GM21786 (cell line): ENCODE measurements around the gene CACNA2D2.

Source experiments
- ATAC-seq: cut with Tn5 transposase; IDR thresholded peaks from one replicate; pipeline ENCODE4 v1.9.1; 2021; ENCODE audit not compliant: unreplicated experiment

Gene CACNA2D2

GRCh38 chr3:50503504-50504342 is at the start of gene CACNA2D2:
TSS of gene CACNA2D2 (minus strand) at chr3:50503634. CDS start at chr3:50503423, 211 bp downstream.
- no peak for ATAC-seq

DNA sequence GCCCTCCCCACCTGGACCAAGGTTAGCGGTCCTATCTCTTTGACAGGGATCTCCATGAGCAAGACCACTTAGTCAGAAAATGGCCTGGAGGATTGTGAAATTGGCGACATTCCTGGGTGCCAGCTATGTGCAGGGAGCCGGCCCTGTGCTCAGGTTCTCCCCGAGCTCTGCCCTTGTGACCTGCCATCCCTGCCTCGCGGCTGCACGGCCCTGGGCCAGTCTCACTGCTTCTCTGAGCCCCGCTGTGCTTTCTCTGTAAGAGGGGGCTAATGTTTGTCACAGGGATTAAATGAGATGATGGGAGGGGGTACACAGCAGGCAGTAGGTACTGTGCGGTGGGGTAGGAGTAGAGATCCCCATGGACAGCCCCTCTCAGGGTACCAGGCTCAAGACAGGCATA is 49.2 kb upstream of the CACNA2D2 start:
- ATAC-seq = no peak

GRCh38 chr3:50551681-50552435 is 48.4 kb upstream of the CACNA2D2 start:
- no peak for ATAC-seq

GRCh38 chr3:50551054-50551659 is 47.7 kb upstream of the CACNA2D2 start:
- ATAC-seq = no peak

DNA sequence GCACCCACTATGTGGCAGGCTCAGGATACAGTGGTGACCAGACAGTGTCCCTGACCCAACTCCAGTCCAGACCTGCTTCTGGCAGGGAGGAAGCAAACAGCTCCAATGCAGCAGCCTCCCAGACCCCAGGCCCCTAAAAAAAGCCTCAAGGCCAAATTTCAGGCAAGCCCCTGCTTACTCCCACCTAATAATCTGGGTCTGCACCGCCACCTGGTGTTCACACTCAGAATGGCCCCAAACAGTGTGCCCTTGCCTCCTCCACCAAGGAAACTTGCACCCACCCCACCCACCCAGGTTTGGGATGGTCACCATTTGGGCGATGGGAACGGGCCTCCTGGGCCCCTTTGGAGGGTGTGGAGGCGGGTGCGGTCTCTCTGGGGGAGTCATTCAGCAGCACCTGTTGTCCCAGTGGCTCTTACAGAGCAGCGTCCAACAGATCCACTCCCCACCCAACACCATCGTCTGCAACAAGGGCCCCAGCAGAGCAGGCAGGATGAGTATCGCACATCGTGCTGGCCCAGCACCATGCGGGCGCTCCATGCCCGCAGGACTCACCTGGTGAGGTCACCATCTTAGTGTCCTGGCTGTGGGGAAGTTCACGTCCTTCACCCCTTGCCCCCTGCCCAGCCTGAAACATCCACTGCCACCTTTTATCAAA is 46.8 kb upstream of the CACNA2D2 start:
- ATAC-seq = no peak

DNA sequence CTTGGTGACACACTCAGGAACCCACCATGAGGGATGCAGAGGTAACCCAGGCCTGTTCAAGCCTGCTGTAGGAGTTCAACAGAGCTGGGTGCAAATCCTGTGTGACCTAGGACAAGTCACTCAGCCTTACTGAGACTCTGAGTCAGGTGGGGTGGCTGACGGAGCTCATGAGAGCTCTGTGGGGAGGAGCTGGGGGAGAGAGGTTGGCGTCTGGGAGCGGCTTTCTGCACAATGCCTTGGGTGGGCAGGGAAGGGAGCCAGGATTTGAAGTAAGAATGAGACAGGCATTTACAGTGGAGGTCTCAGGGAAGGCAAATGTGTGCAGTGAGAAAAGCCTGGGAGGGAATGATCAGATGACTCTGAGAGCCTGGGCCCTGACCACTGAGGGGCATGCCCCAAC is 45.8 kb upstream of the CACNA2D2 start:
- no peak for ATAC-seq

- ATAC-seq = no peak
Measured at GRCh38 chr3:50545781-50546180, 42.3 kb upstream of the CACNA2D2 start.

DNA sequence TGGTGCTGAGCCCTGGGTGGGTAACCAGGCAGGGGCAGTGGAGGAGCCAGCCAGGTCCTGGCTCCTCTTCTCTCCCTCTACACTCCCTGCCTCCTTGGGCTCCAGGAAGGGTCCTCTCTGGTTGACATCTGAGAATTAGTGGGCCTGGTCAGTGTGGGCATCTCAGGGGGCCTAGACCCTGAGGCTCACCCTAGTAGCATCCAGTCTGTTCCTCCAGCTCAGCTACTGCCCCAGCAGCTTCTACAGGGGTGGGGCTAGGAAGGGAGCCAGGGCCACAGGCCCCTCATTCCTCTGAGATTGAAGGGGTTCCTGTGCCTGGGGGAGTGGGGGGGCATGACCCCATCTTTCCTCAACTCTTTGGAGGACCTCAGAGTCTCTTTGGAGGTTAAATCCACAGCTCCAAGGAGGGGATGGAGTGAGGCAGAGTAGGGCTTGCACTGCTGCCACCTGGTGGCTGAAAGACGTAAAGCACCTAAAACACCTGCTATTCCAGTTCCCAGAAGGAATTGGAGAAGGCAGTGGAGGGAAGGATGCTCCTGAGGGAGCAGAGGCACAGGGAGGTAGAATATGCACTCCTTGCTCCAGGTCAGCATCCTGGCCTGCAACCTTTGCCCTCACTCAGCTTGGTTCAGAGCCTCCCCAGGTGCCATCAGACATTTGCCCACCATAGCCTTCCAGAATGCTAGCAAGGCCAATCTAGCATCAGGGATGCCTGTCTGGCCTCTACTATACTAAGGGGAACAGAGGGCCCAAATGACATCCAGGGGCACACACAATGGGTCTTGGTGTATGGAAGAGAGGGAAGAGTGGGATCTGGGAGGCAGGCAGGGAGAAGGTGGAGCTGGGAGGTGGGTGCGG is 39.0 kb upstream of the CACNA2D2 start:
- ATAC-seq = no peak

GRCh38 chr3:50539356-50540286 is 36.2 kb upstream of the CACNA2D2 start:
- ATAC-seq = no peak

GRCh38 chr3:50537421-50538129 is 34.1 kb upstream of the CACNA2D2 start:
- ATAC-seq = no peak

DNA sequence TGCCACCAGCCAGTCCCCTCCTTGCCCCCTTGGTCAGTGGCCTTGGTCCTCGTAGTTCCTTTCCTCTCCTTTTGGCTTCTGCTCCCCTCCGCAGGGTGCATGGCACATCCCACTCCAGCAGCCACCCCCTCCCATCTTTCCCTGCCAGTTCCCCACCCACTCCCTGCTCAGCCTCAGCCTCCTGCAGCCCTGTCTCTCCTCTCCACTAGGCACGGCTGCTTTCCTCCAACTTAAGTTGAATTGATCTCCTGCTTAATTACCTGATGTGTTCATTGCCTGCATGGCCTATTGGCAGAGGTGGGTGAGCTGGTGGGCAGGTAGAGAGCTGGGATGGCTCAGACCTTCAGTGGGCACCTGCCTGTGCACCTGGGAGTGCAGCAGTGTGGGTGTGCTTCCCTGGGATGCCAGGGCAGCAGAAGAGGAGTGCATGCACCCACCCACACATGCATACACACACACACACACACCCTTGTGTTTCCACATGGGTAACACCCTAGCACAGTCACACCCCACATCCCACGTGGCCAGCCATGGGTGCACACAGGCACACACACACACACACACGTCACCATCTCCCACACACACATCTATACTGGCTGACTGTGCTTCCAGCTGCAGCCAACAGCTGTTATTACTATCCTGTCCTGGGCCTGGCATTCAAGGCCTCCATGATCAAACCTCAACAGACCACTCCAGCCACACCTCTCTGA is 33.2 kb upstream of the CACNA2D2 start:
- no peak for ATAC-seq

DNA sequence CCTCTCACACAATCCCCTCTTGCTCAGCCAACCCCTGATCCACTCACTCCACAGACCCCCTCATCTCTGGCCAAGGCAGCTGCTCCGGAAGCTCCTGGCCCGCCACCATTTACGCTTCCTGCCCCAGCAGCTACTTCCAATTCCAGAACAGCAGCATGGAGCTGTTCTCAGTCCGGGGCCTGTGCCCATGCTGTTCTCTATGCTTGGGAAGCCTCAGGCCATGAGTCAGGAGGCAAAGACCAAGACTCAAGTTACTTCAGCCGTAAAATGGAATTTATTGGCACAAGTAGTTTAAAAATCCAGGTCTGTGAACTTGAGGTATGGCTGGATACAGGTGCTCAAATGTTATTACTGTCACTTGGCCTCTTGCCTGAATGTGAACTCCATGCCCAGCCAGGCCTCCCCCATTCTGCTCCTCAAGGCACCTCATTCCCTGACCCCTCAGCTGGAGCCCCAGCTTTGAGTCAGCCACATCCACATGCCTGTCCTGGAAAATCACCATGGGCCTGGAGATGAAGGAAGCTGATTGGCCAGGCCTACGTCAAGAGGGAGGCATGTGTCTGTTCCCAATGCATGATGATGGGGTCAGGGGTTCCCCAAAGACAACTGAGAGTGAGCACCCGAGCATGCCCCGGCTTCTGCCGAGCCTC is 31.4 kb upstream of the CACNA2D2 start:
- no peak for ATAC-seq

GRCh38 chr3:50533807-50534461 is 30.5 kb upstream of the CACNA2D2 start:
- ATAC-seq = no peak

GRCh38 chr3:50533316-50533715 is 29.9 kb upstream of the CACNA2D2 start:
- no peak for ATAC-seq

- ATAC-seq = no peak
Measured at GRCh38 chr3:50532062-50532705, 28.8 kb upstream of the CACNA2D2 start.

- ATAC-seq = no peak
Measured at GRCh38 chr3:50531201-50531600, 27.8 kb upstream of the CACNA2D2 start.
